GM18499 (cell line): ENCODE results near the gene IQSEC2.

Experiments
- ATAC-seq: cut with Tn5 transposase; IDR thresholded peaks from one replicate; pipeline ENCODE4 v1.9.1; 2021; ENCODE audit warnings: moderate number of reproducible peaks; ENCODE audit not compliant: insufficient read depth, unreplicated experiment

IQSEC2 gene

GRCh38 chrX:53305996-53306937, 24.9 kb upstream of the IQSEC2 start:
- ATAC-seq, result no peak

GRCh38 chrX:53305219-53305995, 24.0 kb upstream of the IQSEC2 start:
- no peak for ATAC-seq

- no peak for ATAC-seq
Observed at GRCh38 chrX:53303195-53303594, 21.8 kb upstream of the IQSEC2 start.

GRCh38 chrX:53300157-53300556, 18.8 kb upstream of the IQSEC2 start:
- no peak for ATAC-seq

GRCh38 chrX:53294024-53294648, 12.8 kb upstream of the IQSEC2 start:
- ATAC-seq, result no peak

- ATAC-seq, result no peak
Observed at GRCh38 chrX:53291596-53291995, 10.2 kb upstream of the IQSEC2 start.

- ATAC-seq, result no peak
Observed at GRCh38 chrX:53290441-53291041, 9.2 kb upstream of the IQSEC2 start.

- ATAC-seq, result no peak
Observed at GRCh38 chrX:53288189-53288588, 6.8 kb upstream of the IQSEC2 start.

- ATAC-seq, result no peak
Observed at GRCh38 chrX:53287493-53288138, 6.2 kb upstream of the IQSEC2 start.

- ATAC-seq, result no peak
Observed at GRCh38 chrX:53286171-53286570, 4.8 kb upstream of the IQSEC2 start.

- ATAC-seq, result no peak
Observed at GRCh38 chrX:53285591-53285990, 4.2 kb upstream of the IQSEC2 start.

- ATAC-seq, result no peak
Observed at GRCh38 chrX:53284684-53285447, 3.5 kb upstream of the IQSEC2 start.

- no peak for ATAC-seq
Observed at GRCh38 chrX:53283567-53283966, 2.2 kb upstream of the IQSEC2 start.

GRCh38 chrX:53283099-53283498, 1.7 kb upstream of the IQSEC2 start:
- no peak for ATAC-seq

GRCh38 chrX:53281963-53282695, 745 bp upstream of the IQSEC2 start:
- ATAC-seq, result no peak

- ATAC-seq, result no peak
Observed at GRCh38 chrX:53280331-53281320, 758 bp downstream of the IQSEC2 start.
